Frontal cortex (tissue), 4 donors: Measurements from ENCODE around the gene CCDC122. TPM values are rescaled to one million over a fixed set of nuclear protein-coding genes. Genes with fewer than 3 reads are reported as not detected.

Experiments
- DNase-seq, 2 donors: peaks; one replicate each; pipeline ENCODE4 v3.0.0; 2012; ENCODE audit warnings: low spot score in 2 of 2
- FAIRE-seq: peaks from 2 replicates; lab custom pipeline; 2012; peaks lifted over from hg19 to GRCh38; lab: Jason Lieb, UNC
- total RNA-seq: library from RNA; depleted of rRNA; stranded (reverse); fragments of >200 nt; gene quantifications from one replicate; pipeline ENCODE4 v1.2.3, GENCODE V29; 2014
- donor health status: control.
- donor health status: control.
- donor health status: control.

Gene CCDC122
- 10.2 TPM for total RNA-seq

DNA sequence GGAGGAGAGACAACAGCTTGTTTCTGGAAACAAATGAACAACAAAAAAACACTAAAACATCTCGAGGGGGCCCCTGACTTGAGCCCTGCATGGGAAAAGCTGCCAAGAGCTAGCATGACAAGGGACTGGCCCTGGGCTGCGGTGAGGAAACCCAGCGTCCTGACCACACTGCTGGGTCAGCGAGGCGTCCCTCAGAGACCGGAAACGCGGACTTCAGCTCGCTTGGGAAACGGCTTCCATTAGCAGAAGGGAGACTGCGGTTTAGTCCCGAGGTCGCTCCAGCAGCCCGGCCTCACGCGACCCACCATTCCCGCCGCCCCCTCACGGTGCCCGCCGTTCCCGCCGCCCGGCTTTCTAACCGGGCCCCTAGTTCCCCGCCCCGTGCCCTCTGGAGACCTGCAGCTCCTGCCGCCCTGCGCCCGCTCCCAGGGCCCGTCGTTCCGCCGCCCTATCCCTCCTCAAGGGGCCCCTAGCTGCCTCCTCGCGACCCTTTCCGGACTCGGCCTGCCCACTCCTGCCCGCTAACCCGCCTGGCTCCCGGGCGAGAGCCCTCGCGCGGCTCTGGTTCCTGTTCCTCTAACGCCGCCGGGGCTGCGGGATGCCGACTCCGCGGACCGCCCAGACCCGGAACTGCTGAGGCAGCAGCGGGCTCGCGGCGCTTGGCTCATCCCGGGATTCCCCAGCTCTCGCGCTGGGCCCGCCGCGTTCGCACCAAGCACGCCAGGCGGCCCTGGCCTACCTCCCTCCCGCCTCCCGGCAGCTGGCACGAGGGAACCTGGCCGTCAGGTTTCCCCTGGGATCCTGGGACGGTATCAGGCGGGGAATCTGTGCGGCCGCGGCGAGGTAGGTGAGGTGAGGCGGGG lies at the start of gene CCDC122:
Gene CCDC122, minus strand, starts transcription at position 849 of the 863 bp plus-strand sequence. CDS start 10,364 bp downstream, outside the sequence.
- FAIRE-seq, result no peak
- DNase-seq, result peak; percentile 75 to 79

DNA sequence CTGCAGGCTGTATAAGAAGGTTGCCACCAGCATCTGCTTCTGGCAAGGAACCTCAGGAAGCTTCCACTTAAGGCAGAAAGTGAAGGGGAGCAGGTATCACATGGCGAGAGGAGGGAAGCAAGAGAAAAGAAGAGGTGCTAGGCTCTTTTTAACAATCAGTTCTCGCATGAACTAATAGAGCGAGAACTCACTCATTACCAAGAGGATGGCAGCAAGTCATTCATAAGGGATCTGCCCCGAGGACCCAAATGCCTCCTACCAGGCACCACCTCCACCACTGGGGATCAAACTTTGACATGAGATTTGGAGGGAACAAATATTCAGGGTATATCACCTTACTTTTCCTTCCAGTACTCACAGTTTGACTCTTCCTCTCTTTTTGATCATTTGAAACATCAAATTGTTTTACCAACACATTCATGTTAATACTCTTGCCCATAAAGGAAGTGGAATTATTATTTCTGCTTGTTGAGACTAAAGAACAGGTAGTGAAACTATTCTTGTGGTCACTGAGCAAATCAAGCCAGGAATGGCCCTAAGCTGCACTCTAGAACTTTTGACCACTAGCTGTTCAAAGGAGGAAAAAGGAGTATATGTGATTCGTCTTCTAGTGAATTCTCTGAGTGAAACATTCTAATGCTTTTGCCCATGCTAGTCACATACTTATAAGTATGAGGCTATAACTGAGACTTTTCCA lies 45.2 kb upstream of the CCDC122 start:
- DNase-seq (no peak), FAIRE-seq (no peak)

DNA sequence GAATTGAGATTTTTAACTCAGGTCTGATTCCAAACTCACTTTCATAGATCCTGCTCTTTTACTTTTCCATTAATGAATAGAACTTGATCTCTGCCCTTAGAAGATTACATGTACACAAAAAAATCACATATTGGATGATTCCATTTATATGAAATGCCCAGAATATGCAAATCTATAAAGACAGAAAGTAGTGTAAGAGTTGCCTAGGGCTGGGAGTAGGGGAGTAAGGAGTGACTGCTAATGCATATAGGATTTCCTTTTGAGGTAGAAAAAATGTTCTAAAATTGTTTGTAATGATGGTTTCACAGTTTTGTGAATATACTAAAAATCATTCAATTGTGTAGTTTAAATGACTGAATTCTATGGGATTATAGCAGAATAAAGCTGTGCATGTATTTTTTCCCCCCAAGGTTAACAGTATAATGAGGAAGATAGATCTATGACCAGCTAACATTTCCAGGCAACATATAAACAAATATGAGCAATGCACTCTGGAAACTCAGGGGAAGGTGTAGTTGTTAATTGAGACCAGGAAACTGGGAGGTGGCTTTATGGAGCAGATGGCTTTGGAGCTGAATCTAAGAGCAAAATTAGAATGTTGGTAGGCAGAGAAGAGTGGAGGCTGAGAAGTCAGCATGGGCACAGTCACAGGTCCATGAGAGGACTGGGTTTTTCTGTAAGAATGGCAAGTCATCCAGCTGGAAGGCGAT lies 41.6 kb upstream of the CCDC122 start:
- DNase-seq (no peak), FAIRE-seq (no peak)

DNA sequence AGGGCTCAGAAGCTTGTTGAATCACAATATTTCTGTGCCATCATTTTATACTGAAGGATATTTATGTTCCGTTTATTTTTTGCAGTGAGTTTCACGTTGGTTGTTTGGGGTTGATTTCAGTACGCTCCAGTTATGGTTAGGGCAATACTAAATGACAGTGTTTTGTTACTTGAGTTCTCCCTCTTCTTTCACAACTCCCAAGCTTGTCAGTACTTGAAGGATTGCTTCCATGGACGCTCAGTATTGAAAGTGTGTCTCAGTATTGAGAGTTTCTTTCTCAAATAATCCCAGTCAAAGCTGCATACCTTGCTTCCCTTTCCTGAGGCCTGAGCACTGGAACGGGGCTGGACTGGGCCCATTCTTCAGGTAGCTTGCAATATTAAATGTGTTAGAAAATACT lies 39.1 kb upstream of the CCDC122 start:
- DNase-seq, result no peak
- no peak for FAIRE-seq

DNA sequence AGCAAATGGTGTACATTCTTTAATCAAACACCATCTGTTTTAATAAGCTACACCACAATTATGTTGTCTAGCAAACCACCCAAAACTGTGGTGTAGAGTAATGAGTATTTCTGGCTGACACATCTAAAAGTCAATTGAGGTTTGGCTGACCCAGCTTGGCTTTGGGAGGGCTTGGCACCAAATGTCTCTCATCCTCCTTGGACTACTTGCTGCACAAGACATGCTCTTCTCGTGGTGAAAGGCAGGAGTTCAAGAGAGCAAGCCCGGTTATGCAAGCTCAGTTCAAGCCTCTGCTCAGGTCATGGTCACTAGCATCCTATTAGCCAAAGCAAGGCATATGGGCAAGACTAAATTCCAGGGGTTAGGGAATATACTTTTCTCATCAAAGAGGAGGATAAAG lies 37.3 kb upstream of the CCDC122 start:
- DNase-seq (no peak), FAIRE-seq (no peak)

DNA sequence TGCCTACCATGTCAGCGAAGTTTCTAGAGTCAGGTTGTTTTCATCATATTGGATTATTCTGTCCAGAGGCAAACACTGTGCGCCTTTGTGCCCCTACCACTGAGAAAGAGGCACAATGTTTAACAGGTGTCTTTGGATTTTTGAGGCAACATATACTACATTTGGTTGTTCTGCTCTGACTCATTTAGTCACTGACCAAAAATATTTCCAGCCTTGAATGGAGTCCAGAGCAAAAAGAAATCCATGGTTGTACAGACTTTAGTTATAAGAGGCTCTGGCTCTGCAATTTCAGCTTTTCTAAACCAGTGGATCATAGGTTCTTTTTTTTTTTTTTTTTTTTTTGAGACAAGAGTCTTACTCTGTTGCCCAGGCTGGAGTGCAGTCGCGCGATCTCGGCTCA lies 35.9 kb upstream of the CCDC122 start:
- DNase-seq (no peak), FAIRE-seq (no peak)

DNA sequence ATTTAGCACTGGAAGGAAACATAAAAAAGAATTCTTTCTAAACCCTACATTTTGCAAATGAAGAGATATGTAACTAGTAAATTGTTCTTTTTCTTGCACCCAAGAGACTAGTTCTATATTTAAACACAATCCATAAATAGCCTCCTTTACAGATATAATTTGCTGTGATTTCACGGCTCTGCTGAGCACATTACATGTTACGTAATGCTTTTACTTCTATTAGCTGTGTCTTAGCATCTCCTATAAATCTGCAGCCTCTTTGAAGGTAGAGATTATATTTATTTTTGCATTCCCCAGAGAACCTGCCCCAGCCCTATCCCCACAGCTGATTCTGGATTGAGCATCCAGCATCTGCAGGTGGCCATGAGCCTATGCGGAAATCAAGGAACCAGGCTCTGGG lies 32.3 kb upstream of the CCDC122 start:
- DNase-seq (no peak), FAIRE-seq (no peak)

DNA sequence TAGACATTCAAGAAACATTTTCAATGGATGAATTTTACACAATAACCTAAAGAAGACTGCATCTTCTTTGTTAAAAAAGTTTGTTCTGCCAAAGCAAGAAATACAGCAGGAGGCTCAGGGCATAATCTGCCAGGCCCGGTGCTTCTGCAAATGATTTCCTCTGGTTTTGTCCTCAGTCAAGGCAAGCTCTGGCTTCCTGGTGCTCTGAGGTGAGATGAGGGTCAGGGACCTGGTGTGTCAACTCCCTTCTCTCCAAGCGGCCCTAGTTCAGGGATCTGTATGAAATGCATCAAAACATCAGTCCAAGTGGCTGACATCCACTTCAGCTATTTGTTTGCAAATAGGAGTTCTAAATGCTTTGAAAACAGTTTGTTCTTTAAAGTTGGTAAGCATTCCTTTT lies 31.7 kb upstream of the CCDC122 start:
- no peak for DNase-seq

DNA sequence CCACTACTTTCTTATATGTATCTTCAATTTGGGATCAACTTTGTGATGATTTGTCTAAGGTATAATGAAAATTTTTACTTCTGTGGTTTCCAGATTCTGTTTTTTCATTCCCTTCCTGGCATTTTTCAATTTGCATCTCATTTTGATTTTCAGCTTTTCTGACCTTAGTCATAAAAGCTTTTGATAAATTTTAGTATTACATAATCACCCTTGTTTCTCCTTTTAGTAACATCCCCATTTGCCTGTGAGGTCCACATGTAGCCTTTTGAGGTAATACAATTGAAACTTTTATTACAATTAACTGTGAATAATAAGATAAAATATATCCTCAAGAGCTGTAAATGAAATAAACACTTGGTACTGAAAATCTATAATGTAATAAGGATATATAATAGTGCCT lies 31.3 kb upstream of the CCDC122 start:
- FAIRE-seq, result no peak

More for the DNA sequence above, 31.7 kb upstream of the CCDC122 start:
- no peak for FAIRE-seq

DNA sequence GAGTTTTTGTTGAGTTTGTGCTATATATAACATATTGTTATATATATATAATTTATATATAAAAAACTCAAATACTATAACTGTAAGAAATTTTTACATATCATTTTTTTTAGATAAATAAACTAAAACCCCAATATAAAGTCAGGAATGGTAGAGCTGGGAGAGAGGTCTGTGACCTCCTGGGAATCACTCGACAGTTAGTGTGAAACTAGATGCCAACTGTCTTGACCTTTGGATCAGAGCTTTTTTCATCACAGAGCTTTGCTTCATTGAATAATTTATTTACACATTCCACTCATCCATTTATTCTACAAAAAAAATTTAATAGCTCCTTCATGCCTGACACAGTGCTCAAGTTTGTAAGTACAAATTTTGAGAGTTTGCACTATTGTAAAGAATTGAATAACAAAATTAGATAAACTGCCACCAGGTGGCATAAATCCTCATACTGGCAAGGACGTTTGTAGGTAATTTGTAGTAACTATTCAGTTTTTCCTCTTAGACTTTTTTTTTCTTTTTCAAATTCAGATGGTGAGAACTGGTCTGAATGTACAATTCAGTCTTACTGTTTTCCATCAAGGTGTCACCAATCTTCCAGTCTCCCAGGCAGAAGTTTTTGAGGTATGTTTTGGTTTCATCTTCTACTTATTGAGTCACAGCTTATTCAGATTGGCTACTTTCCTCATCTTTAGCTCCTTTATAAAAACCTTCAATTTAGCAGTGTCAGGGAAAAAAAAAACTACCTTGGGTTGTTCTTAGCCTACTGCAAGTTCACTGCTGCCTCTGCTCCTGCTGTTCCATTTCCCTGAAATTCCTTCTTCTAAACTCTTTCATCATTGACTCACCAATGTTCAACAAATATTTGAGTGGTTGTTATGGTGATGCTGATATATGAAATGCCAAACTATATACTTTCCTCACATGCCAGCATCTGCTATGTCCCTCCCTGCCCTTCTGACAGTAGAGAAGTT lies 28.9 kb upstream of the CCDC122 start:
- DNase-seq (no peak), FAIRE-seq (peak; percentile 93)

More for the DNA sequence above, 31.3 kb upstream of the CCDC122 start:
- DNase-seq, result no peak

DNA sequence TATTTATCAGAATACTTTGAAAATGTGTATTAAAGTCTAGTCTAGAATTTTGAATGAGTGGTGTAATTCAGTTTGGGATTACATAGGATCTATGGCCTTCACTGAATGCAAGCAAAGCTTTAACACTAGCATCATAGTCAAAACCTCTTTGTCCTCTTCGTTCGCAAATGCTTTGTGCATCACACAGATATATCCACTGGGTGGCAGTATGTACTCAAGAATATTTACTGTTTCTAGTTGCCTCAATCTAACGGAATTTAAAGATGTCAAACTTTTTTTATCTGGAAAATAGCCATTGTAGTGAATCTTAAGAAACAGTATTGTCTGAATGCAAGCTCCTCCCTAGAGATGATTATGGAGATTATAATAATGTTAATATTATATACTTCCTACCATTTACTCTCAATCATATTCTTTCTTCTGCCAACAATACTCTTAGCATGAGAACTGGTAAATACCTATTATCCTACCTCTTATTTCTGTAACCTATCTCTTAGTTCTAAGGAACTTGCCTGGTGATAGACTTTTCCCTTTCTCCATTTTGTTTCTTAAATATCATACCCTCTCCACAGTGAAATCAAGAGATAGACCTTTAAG lies 26.0 kb upstream of the CCDC122 start:
- DNase-seq (peak; percentile 51 to 57), FAIRE-seq (peak; percentile 98)

DNA sequence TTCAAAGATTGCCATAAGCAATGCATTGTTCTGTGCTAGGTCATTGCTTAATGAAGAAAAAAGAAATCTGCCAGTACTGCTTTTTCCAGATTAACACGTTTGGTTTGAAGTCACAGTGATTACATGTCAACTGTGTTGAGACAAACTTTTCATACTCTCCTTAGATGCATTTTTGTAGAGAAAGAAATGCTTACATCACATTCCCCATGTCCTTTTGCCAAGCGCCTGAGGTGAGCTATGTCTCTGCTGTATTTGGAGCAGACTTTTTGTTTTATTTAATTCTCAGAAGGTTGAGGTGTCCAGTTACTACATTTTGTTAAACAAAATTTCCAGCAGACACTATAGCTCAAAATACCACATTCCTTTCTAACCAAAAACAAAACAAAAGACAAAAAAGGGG lies 16.4 kb upstream of the CCDC122 start:
- no peak for DNase-seq

DNA sequence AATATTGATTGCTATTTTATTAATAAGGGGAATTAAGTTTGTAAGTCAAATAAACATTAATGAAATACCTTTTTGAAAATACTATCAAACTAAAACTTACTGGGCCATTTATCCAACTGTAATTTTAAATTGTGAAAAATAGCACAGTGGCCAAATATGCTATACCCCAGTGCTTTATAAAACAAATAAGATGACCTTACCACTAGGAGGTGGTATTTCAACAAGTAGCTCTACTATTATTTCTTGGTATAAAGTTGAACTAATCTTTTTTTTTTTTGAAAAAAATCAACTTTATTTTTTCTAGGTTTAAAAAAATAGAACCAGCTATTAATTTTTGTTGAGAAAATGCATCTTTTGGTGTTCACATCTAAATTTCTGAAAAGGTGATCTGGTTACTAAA lies 14.9 kb upstream of the CCDC122 start:
- peak; percentile 88 for FAIRE-seq
- no peak for DNase-seq

More for the DNA sequence above, 16.4 kb upstream of the CCDC122 start:
- FAIRE-seq, result no peak

DNA sequence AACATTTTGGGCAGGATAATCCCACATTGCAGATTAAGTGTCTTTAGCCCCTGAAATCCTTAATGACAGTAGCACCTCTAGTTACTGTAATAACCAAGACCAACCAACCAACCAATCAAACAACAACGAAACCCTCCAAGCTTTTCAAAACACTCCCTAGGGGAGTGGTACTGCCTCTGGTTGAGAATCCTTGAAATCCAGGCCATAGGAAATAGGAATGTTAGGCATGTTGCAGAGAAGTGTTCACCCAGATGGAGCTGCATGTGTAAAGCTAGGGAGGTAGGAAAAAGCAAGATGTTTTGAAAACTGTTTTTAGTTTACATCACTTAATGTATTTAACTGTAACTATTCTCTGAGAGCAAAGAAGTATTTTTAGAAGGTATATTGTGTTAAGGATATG lies 4.7 kb upstream of the CCDC122 start:
- no peak for DNase-seq
- no peak for FAIRE-seq

DNA sequence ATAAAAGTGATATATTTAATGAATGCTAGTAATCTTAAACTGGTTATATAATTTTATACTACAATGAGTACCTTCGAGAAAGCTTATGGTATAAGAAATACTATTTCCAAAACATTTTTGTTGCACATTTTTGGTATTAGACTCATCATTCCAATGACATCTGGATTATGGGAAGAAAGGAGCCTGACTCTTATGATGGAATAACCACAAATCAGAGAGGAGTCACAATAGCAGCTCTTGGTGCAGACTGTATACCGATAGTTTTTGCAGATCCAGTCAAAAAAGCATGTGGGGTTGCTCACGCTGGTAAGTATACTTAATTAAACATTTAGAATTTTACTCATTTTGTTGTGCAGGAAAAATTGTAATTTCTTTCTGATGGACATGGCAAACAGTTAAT lies 4.1 kb upstream of the CCDC122 start:
- FAIRE-seq (no peak), DNase-seq (no peak)

DNA sequence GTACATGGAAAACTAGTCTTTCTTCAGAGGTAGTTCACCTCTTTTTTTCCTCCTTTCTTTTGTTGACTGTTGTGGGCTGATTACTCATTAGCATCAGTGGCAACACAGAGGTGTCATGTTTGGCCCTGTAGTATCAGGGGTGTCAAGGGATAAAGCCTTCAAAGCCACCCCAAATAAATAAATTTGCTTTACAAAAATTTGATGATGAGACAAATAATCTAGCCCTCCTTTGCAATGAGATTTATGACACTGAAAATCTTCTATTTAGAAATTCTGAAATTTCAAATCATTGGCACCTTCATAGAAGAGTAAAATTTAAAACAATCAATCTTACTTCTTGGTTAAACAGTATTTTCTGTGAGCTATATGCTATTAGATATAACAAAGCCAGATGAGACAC lies 2.0 kb upstream of the CCDC122 start:
- no peak for FAIRE-seq
- DNase-seq, result no peak

DNA sequence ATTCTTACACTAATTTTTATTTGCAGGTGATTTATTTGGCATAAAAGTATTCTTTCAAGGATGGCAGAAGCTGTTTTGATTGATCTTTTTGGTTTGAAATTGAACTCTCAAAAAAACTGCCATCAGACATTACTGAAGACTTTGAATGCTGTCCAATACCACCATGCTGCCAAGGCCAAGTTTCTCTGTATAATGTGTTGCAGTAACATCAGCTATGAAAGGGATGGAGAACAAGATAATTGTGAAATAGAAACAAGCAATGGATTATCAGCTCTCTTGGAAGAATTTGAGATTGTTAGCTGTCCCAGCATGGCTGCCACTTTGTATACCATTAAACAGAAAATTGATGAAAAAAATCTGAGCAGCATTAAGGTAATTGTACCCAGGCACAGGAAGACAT lies 1.4 kb upstream of the CCDC122 start:
- FAIRE-seq (peak; percentile 43), DNase-seq (peak in 1 of 2 donors; percentile 32)

DNA sequence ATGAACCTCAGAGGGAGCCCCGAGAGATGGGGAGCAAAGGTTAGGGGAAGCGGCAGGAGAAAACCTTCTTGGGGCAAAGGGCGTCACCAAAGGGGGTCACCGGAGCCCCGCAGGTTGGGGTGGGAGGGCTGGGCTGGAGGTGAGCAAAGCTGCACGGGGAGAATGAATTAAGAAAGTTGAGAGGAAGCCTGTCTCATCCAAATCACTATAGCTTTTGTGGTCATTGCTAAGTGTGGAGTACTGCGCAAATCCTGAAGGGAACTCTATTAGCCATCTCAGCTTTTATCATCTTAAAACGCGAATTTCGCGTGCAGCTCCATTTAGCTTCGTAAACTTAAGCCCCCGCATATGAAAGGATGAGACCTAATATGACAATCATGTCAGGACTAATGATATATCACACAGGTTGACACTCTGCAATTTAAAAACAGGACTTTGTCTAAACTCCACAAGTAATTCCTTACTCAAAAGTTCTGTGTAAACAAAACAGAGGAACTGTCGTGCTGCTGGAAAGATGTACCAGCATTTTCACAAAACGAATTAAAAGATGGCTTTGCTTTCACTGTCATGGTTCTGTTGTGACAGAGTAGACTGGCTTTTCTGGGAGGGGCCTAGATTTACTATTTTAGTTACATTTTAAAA lies 795 bp upstream of the CCDC122 start:
- peak in 1 of 2 donors; percentile 29 for DNase-seq
- no peak for FAIRE-seq
